Liver (tissue), 3 donors: Measurements from ENCODE around the gene WDR48.

Experiments used
- CTCF ChIP-seq: fragments of 150-350 bp; IDR thresholded peaks from 2 replicates; pipeline ENCODE4 v1.5.1; 2017; ENCODE audit warnings: improper control_type of control experiment, low read depth, low read length; ENCODE audit not compliant: missing input control
- EGR1 ChIP-seq, 2 donors: IDR thresholded peaks; 2 replicates each; pipeline ENCODE4 v1.6.1; 2016 to 2018; ENCODE audit warnings: antibody characterized with exemption in 2 of 2, low read depth in 2 of 2
- FOXA1 ChIP-seq: IDR thresholded peaks from 2 replicates; pipeline ENCODE4 v1.6.1; 2016; ENCODE audit warnings: antibody characterized with exemption
- HNF4G ChIP-seq: IDR thresholded peaks from 2 replicates; pipeline ENCODE4 v1.6.1; 2016; ENCODE audit warnings: antibody characterized with exemption
- MAX ChIP-seq: IDR thresholded peaks from 2 replicates; pipeline ENCODE4 v1.6.1; 2016; ENCODE audit warnings: antibody characterized with exemption
- NR2F2 ChIP-seq: IDR thresholded peaks from 2 replicates; pipeline ENCODE4 v1.6.1; 2016; ENCODE audit warnings: antibody characterized with exemption
- RAD21 ChIP-seq, 2 donors: IDR thresholded peaks; 2 replicates each; pipeline ENCODE4 v1.6.1; 2016; ENCODE audit warnings: antibody characterized with exemption in 2 of 2, mild to moderate bottlenecking in 2 of 2
- REST ChIP-seq: IDR thresholded peaks from 2 replicates; pipeline ENCODE4 v1.6.1; 2016; ENCODE audit warnings: antibody characterized with exemption, mild to moderate bottlenecking
- TAF1 ChIP-seq: conservative IDR thresholded peaks from 2 replicates; pipeline ENCODE4 v1.6.1; 2016; ENCODE audit warnings: antibody characterized with exemption, mild to moderate bottlenecking
- YY1 ChIP-seq: IDR thresholded peaks from 2 replicates; pipeline ENCODE4 v1.6.1; 2016; ENCODE audit warnings: antibody characterized with exemption, mild to moderate bottlenecking
- ZBTB33 ChIP-seq: IDR thresholded peaks from 2 replicates; pipeline ENCODE4 v1.6.1; 2016; ENCODE audit warnings: antibody characterized with exemption
- donor health status: healthy.
- donor health status: healthy.

DNA sequence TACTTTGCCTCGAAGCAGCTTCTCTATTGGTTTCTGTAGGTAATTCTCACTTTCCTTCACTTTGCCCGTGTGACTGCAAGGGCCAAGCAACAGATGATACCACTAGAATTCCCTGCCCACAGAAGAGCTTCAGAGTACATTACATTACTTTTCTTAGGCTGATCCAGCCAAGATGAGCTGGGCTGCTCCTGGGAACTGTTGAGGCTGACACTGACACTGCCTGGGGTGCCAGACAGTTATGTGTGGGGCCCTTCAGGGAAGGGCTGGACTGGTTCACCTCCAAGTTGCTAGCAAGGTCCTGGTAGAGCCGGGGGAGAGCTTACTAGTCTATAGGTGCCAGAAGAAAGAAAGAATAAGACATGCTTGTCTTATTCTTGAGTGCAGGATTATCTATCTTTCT, 36.6 kb downstream of the WDR48 start:
- TF ChIP-seq CTCF, result no peak
- no peak for TF ChIP-seq TAF1
- TF ChIP-seq MAX, result no peak
- TF ChIP-seq RAD21 (IDR thresholded peaks at IDR 0.05), result no peak
- no peak for TF ChIP-seq EGR1 (IDR thresholded peaks at IDR 0.05; ENCODE audit: low read depth in 2 of 2)
- TF ChIP-seq ZBTB33, result no peak
- TF ChIP-seq NR2F2, result no peak
- no peak for TF ChIP-seq FOXA1
- TF ChIP-seq YY1, result no peak
- TF ChIP-seq REST, result no peak
- TF ChIP-seq HNF4G, result no peak
